Effector CD4-positive, alpha-beta T cell (primary cell): ENCODE results near the gene CHID1.

Experiments used
- DNase-seq: peaks from one replicate; pipeline ENCODE4 v3.0.0-alpha.2; 2020

Gene CHID1

DNA sequence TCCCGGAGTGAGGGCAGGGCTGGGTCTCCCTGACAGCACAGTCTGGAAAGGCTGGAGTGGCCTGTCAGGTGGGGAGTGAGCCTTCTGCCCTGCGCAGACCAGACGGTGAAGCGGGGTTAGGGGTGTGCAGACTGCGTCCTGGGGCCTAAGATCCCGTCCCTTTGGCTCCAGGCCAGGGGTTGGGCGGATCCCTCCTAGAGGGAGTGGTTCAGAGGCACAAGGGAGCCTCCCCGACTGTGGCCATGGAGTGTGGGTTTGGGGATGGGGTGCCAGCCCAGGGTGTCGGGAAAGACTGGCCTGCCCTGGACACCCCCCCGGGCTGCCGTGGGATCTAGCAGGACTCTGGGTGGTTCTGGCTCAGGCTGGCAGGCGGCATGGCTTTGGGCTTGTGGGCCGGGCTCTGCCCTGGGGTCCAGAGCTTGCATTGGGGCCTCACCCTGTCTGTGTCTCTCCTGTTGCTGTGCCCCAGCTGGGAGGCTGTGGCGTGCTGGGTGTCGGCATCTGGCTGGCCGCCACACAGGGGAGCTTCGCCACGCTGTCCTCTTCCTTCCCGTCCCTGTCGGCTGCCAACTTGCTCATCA is 48.4 kb downstream of the CHID1 start:
- no peak for DNase-seq

DNA sequence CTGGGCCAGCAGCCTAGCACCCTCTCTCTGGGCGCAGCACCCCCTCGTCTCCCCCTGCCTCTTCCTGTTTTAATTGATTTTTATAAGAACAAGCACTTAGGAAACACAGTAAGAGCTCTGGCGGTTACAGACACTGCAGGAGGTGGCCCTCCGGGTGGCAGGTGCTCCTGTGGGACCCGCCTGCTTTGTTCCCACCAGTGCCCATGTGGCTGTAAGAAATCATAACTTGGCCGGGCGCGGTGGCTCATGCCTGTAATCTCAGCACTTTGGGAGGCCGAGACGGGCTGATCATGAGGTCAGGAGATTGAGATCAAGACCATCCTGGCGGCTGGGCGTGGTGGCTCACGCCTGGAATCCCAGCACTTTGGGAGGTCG is 49.5 kb downstream of the CHID1 start:
- DNase-seq: no peak

GRCh38 chr11:860234-861104 is 50.1 kb downstream of the CHID1 start:
- no peak for DNase-seq

GRCh38 chr11:859394-860131 is 51.0 kb downstream of the CHID1 start:
- no peak for DNase-seq

DNA sequence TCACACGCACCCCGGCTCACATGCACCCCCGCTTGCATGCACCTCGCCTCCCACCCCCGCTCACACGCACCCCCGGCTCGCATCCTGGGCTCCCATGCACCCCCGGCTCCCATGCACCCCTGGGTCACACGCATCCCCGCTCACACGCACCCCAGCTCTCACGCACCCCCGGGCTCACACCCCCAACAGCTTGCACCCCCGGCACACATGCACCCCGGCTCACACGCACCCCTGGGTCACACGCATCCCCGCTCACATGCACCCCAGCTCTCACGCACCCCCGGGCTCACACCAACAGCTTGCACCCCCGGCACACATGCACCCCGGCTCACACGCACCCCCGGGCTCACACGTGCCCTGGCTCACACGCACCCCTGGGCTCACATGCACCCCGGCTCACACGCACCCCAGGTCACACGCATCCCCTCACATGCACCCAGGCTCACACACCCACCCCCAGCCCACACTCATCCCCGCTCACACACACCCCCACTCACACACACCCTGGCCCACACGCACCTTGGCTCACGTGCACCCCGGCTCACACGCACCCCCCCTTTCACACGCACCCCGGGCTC is 51.8 kb downstream of the CHID1 start:
- no peak for DNase-seq

DNA sequence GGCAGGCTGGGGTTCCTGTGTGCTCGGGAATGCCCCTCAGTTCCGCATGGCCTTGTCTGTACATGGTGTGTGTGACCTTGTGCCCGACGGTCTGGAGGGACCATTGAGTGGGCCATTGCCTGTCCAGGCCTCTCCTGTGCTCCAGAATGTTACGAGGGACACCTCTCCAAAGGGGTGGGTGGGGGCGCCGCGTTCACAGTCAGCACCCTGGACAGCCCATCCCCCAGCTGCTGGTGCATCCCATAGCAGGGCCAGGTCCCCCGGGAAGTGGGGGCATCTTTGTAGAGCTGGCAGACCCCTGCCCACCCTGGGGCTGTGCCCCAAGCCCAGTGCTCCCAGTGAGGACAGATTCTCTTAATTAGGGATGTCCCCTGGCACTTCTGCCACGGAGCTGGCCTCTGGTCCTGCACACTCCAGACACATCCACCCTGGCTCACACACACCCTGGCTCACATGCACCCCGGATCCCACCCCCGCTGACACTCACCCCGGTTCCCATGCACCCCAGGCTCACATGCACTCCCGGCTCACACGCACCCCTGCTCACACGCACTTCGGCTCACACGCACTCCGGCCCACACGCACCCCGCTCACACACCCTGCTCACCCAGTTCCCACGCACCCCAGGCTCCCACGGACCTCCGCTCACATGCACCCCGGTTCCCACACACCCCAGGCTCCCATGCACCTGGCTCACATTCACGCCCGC is 52.4 kb downstream of the CHID1 start:
- DNase-seq: no peak

DNA sequence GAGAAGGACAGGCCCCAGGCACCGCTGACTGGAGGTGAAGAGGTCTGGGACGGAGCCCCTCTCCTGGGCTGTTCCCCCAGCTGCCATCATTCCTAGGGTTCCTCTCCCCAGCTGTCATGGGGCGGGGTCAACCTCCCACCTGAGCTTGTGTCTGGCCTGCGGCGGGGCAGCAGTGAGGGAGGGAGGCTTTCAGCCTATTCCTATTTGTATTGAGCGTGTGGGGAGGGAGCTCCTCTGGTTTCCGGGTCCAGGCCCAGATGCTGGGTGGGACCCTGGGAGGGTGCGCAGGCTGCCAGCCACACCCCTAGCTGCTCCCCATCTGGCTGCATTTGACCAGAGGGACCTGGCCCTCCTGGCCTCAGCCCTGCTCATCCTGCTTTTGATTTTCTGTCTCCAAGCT is 54.2 kb downstream of the CHID1 start:
- DNase-seq: no peak

- no peak for DNase-seq
Measured at GRCh38 chr11:855796-856195, 54.8 kb downstream of the CHID1 start.

DNA sequence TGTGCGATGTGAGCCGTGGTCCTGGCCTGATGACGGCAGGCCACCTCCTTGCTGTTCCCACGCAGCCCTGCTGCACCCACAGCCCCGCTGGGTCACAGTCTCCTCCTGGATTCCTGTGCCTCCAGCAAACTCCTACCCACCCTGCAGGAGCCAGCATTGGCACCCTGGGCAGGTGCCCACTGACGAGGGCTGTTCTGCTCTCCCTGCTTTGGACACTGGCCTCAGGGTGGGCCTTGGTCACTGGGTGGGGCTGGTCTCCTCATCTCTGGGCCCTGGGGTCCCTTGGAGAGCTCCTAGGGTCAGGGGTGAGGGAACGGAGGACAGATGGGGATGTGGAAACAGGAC is 55.3 kb downstream of the CHID1 start:
- no peak for DNase-seq

DNA sequence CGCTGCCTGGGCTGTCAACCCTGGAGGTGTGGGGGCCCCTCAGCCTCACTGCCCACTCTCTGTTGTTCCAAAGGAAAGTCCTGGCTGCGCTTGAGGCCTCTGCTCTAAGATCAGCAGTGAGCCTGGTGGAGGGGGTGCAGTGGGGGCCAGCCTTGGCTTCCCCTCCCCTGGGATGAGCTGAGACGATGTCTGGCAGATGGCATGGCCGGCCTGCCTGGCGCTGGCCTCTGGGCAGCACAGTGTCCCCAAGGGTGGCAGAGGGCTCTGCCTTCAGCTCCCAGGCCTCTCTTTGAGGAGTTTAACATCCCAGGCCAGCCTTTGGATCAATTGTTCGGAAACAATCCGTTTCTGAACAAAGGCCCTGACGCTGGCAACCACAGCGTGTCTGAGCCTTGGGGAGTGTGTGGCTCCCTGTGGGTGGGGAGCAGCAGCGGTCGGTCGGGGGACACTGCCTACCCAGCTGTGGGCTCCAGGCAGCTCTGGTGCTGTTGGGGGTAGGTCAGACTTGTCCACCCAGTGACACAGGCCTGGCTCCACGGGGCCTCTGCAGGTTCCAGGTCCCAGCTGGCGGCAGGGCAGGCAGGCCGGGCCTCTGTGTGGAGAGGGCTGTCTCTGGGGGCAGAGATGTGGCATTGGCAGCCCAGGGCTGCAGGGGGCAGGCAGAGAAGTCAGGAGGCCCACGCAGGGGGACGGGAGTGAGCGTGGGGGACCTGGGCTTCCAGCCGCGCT is 55.8 kb downstream of the CHID1 start:
- DNase-seq: no peak

DNA sequence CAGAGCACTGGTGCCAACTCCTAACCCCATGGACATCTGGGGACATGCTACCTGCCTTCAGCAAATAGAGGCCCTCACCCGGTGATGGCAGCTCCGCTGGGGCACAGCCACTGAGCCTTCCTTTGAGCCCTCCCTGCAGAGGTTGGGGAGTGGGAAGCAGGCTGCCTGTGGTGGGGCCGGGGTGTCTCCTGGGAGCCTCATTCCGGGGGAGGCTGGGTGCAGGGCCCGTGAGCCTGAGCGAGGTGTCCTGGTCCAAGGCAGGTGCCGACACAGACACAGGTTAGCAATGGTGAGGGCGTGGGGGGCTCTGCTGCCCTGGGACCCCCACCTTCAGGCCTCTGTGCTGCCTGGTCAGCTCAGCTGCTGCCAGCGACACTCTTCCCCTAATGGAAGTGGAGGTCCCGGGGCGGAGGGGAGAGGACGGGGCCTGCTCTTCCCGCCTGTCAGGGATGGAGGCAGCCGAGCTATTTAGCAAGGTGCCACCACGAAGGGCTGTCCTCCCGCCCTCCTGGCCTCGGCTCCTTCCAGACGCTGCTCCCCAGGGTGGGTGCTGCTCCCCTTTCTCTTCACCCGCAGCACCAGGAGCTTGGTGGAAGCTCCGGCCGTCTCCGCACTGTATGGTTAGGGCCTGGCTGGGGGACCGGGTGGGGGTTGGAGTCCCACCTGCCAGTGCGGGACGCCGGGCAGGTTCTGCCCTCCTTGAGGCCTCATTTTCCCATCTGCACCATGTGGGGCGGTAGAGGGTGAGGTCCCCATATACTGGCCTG is 56.7 kb downstream of the CHID1 start:
- DNase-seq: no peak

DNA sequence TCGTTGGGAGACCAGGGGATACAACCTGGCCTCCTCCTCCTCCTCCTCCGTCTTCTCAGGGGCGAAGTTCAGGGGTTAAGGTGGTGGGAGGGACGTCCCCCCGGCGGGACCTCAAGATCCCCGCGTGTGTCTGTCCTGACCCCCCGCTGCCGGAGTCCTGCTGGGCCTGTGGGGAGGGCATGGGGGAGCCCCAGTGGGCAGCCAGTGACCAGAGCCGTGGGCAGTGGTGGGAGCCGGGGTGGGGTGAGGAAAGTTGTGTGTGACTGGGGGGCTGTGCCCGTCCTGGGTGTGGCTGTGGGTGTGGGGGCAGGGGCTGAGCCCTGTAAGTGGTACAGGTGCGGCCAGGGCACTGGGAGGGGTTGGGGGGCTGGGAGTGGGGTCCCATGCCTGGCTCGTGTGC is 57.8 kb downstream of the CHID1 start:
- DNase-seq: no peak

- DNase-seq: no peak
Measured at GRCh38 chr11:850775-851763, 59.5 kb downstream of the CHID1 start.

DNA sequence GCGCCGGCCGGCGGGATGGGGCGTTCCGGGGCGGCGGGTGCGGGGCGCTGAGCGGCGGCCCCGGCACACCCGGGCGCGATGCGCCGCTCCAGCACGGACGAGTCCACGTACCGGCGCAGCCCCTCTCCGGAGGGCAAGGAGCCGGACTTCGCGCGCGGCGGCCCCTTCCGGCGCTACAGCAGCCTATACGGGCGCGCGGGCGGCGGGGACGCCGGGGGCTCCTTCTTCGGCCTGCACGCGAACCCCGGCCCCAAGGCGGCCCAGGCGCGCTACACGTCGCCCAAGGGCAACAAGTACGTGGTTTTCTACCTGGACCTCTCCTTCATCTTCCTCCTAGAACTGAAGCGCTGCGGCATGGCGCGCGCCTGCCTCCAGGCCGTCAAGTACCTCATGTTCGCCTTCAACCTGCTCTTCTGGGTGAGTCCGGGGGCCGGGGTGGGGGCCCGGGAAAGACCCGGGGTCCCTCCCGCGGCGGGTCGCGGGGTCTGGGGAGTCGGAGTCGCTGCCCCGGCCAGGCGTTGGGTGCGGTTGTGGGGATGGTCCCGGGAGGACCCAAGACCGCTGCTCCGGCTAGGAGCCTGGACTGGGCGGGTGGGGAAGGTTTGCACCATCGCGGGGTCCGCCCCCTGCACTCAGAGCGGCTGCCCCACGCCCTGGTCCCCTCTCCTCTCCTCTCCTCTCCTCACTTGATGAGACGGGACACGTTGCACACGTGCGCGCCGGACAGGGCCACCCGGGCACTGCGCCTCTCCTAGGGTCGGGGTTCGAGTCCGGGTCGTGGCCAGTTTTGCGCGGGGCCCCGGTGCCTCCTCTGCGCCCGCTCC is 60.4 kb downstream of the CHID1 start:
- DNase-seq: no peak

- DNase-seq: peak; percentile 23
Measured at GRCh38 chr11:849104-849824, 61.3 kb downstream of the CHID1 start.

DNA sequence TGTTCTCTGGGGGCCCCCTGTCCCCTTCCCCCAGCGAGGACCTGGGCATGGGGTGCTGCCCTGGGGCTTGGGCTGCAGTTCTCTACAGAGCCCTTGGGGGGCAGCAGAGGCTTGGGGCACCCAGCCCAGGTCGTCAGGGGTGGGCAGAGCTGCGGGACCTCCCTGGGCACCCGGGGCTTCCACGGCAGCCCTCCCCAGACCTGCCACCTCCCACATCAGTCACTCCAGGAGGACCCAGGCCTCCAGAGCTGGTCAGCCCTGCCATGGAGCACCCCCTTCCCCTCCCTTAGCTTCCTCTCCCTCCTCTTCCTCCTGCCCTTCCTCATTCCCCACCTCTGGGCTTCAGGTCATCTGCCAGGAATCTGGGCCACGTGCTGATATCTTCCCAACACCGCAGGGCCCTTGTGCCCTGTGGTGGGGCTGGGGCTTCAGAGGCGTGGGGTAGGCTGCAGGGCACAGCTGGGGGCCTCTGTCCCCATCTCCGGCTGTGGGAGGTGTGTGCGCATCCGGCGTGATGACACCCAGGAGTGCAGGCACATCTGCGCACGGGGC is 62.2 kb downstream of the CHID1 start:
- DNase-seq: peak; percentile 55

- no peak for DNase-seq
Measured at GRCh38 chr11:847876-848275, 62.7 kb downstream of the CHID1 start.

DNA sequence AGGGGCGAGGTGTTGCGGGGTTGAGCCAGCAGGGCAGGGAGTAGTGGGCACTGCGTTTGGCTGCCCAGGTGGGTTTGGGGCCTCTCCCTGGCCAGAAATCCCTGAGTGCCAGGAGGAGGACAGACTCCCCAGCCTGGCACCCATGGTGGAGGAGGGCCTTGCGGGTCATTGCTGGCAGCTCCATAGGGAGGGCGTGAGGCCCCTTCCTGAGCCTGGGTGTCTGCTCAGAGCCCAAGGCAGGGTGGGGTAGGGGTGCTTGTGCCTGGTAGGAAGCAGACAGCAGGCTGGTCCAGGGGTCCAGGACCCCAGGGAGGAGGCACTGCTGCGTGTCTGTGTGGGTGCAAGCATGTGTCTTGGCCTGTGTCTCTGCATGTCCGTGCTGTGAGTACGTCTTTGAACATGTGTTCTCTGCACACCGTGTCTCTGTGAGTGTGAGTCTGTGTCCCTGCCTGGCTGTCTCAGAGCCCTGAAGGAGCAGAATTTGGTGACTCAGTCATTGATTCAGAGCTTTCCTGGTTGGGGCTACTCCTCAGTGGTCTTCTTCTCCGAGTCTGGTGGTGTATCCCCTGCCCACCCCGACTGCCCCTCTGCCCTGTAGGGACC is 64.0 kb downstream of the CHID1 start:
- no peak for DNase-seq
